GM18858 (cell line): ENCODE data around the gene UGT2B7.

Source experiments
- ATAC-seq: cut with Tn5 transposase; IDR thresholded peaks from one replicate; pipeline ENCODE4 v1.9.1; 2021; ENCODE audit not compliant: unreplicated experiment

UGT2B7 gene

DNA sequence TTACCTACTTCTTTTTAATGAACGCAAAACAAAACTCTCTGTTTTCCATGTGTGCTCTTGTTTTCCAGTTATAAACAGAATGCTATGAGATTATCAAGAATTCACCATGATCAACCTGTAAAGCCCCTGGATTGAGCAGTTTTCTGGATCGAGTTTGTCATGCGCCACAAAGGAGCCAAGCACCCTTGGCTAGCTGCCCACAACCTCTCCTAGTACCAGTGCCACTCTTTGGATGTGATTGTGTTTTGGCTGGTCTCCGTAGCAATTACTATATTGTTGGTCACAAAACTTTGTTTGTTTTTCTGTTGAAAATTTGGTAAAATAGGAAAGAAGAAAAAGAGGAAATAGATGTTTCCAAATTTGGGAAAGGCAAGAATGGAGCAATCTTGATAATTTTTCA lies 51.1 kb downstream of the UGT2B7 start:
- no peak for ATAC-seq

GRCh38 chr4:69154021-69154420 lies 57.7 kb downstream of the UGT2B7 start:
- ATAC-seq: no peak

DNA sequence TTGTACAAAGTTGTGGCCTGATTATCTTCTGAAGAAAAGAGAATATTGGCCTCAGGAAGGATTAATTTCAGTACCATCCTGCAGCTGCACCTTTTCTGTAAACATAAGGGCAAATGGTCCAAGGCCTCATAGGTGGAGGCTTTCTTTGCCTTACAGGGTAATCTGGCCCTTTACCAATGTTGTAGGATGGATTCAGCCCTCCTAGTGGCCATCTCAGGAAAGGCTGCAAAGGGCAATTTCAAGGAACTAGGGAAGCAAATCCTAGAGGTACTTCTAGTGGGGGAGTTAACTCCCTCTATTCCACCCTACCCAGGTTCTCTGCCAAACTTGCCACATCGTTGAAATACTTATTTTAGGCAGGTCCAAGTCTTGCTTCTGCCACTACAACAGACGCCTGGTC lies 60.6 kb downstream of the UGT2B7 start:
- ATAC-seq: no peak
